GM19438 (cell line): Measurements from ENCODE around the gene PMF1.

ENCODE experiments used
- ATAC-seq: cut with Tn5 transposase; IDR thresholded peaks from one replicate; pipeline ENCODE4 v1.9.1; 2021; ENCODE audit warnings: low read depth; ENCODE audit not compliant: unreplicated experiment

PMF1 gene

DNA sequence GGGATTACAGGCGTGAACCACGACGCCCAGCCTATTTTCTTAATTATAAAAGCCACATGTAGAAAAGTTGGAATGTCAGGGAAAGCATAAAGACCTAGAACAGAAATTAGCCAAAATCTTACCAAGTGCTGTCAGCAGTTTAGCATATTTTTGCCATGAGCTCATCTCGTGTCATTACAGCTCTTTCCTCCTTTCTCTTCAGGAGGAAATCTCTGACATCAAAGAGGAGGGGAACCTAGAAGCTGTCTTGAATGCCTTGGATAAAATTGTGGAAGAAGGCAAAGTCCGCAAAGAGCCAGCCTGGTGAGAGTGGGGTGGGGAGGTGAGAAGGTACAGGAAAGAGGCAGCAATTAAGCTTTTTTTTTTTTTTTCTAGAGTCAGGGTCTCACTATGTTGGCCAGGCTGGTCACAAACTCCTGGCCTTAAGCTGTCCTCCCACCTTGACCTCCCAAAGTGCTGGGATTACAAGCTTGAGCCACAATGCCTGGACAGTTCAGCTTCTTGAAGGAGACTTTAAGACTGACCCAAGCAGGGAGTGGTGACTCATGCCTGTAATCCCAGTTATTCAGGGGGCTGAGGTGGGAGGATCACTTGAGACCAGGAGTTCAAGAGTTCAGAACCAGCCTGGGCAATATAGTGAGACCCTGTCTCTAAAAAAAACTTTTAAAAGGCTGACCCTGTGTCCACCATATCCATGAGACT is 20.8 kb downstream of the PMF1 start:
- no peak for ATAC-seq

DNA sequence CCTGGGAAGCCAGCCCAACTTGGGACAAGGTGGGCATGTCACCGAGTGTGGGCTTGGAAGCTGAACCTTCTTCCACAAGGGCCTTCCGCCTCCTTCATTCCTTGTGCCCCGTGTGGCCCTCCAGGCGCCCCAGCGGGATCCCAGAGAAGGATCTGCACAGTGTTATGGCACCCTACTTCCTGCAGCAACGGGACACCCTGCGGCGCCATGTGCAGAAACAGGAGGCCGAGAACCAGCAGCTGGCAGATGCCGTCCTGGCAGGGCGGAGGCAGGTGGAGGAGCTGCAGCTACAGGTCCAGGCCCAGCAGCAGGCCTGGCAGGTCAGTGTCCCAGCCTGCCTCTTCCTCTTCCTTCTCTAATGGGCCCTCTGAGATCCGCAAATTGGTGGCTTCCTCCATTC is 23.4 kb downstream of the PMF1 start:
- ATAC-seq, result no peak

DNA sequence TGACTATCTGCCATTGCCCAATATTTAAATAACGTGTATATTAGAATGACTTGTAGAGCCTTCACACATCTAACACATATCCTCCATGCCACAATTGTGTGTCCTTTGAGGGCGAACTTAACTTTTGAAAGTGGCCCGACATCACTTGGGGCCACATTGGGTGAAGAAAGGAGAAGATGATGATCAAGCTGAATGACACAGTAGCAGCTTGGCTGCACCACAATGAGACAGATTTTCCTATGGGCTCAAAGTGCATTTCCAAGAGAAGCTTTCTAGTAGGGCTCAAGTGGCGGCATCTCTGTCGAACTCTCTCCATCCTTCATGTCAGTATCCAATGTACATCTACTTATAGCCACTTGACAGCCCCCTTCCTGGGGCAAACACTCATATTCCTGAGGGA is 25.4 kb downstream of the PMF1 start:
- no peak for ATAC-seq

DNA sequence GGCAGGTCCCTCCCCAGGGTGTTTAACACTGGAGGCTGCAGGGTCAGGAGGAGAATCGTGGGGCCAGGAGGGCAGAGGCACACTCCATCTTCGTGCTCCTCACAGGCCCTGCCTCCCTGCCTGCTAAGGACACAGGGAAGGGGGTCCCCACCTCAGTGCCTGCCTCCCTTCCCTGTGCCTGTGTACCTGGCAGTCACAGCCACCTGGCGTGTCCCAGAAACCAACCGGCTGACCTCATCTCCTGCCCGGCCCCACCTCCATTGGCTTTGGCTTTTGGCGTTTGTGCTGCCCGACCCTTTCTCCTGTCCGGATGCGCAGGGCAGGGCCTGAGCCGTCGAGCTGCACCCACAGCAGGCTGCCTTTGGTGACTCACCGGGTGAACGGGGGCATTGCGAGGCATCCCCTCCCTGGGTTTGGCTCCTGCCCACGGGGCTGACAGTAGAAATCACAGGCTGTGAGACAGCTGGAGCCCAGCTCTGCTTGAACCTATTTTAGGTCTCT is 28.6 kb downstream of the PMF1 start:
- ATAC-seq, result no peak

DNA sequence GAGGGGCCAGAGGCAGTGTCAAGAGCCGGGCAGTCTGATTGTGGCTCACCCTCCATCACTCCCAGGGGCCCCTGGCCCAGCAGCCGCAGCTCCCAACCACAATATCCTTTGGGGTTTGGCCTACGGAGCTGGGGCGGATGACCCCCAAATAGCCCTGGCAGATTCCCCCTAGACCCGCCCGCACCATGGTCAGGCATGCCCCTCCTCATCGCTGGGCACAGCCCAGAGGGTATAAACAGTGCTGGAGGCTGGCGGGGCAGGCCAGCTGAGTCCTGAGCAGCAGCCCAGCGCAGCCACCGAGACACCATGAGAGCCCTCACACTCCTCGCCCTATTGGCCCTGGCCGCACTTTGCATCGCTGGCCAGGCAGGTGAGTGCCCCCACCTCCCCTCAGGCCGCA is 29.1 kb downstream of the PMF1 start, which contains the start of gene BGLAP:
Gene BGLAP, plus strand, starts transcription at position 259 of the 400 bp plus-strand sequence. Its CDS starts 48 bp downstream, at position 307.
- no peak for ATAC-seq

DNA sequence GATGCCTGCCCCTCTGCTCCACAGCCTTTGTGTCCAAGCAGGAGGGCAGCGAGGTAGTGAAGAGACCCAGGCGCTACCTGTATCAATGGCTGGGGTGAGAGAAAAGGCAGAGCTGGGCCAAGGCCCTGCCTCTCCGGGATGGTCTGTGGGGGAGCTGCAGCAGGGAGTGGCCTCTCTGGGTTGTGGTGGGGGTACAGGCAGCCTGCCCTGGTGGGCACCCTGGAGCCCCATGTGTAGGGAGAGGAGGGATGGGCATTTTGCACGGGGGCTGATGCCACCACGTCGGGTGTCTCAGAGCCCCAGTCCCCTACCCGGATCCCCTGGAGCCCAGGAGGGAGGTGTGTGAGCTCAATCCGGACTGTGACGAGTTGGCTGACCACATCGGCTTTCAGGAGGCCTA is 29.9 kb downstream of the PMF1 start:
- no peak for ATAC-seq

DNA sequence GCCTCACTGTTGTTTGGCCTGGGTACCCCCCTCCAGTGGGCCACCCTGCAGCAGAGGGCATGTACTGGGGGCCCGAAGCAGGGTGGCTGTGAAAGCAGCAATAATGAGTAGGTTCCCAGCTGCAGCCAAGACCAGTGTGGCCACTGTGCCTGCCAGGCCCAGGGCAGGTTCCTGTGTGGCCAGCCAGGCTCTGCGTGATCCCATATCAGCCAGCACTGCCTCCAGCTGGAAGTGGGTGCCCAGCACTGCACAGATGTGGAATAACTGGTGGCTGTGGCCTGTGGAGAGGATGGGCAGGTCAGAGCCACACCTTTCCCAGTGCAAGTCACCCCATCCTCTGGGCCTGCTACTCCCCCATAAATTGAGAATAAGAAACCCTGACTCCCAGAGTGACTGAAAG is 31.3 kb downstream of the PMF1 start:
- no peak for ATAC-seq

DNA sequence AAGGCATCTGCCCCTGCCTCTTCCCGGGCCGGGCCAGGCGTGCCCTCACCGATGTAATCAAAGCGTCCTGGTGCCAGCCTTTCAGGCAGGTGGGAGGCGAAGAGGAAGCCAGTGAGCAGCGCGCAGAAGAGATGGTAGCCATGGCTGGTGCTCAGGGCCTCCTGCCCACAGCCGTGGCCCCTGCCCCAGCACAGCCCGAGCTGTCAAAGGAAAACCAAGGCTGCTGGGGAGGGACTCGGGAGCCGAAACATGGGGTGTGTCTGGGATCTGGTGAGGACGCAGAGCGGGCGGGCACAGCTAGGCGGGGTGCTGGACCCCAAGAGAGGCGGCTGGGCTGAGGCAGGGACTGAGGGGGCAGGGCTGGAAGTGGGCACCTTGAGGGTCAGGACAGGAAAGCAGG is 31.9 kb downstream of the PMF1 start:
- no peak for ATAC-seq

DNA sequence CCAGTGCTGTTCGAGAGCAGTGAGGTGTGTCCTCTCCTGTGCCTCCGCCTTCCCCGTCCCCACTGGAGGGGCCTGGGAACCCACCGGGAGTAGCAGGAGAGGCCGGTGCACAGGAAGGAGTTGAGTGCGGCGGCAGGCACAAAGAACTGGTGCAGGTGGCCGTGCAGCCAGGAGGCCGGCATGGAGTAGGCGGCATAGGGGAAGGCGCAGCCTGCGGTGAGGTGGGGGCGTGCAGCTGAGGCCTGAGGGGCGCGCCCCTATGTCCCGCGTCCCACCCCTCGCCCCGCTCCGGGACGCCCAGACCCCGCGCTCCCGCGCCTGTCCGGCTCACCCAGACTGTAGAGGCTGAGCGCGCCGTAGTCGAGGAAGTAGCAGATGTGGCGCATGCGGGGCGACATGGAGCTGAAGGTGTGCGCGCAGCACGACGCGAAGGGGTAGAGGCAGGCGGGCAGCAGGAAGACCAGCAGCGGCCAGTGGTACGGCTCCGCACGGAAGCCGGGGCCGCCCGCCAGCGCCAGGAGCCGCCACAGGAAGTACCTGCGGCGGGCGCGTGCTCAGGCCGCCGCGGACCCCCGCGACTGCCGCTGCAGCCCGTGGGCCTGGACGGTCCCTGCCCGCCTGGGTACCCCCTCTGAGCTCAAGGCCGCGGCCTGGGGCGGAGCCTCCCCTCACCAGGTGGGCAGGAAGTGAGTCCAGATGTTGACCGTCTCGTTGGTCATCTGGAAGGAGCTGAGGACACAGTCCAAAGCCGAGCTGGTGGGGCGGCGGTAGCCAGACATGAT is 32.8 kb downstream of the PMF1 start:
- ATAC-seq, result no peak

DNA sequence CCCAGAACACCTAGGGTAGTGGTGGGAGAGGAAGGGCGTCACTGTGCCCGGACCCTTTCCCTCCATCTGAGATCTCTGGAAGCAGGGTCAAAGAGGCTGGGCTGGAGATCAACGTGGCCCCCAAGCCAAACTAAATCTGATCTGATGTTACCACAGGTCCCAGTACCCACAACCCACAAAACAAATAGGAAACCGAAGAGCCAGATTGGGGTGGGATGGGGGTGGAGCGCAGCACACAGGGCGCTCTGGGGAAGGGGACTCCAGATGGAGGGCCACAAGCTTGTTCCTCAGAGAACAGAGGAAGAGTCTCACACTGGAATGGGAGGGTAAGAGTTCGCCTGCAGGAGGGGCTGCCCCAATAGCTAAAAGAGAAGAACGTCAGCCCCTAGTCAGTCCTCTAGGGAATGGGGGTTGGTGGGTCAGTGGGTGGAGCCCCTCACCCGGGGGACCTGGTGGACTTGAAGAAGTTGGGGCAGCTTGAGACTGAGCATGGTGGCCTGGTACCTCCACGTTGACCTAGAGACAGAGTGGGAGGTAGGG is 33.5 kb downstream of the PMF1 start:
- no peak for ATAC-seq

DNA sequence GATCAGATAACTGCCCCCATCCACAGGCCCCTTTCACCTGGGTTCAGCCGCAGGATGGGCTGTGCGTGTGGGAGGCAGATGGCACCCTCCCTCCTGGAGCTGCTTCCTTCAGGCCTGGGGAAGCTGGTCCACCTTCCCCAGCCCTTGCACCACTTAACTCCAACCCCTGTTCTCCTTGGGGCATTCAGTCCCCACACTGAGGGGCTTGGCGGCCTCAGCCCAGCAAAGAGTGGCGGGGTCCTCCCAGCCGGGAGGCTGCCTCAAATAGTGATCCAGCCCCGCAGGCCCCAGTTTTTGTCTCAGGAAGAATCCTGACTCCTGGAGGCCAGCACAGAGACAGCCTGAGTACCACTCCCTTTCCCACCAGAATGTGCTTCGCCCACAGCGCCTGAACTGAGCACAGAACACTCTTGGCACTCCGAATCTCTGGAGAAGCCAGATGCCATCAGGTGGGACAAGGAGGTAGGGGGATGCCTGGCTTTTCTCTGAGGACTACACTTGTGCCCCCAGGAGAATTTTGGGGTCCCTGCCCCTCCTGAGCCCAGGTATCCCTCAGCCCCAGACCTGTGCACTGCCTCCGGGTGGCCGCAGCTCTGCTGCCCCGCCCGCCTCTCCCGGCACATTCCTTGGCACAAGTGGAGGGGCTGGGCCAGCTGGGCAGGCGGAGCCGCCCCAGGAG is 34.1 kb downstream of the PMF1 start:
- ATAC-seq, result no peak

DNA sequence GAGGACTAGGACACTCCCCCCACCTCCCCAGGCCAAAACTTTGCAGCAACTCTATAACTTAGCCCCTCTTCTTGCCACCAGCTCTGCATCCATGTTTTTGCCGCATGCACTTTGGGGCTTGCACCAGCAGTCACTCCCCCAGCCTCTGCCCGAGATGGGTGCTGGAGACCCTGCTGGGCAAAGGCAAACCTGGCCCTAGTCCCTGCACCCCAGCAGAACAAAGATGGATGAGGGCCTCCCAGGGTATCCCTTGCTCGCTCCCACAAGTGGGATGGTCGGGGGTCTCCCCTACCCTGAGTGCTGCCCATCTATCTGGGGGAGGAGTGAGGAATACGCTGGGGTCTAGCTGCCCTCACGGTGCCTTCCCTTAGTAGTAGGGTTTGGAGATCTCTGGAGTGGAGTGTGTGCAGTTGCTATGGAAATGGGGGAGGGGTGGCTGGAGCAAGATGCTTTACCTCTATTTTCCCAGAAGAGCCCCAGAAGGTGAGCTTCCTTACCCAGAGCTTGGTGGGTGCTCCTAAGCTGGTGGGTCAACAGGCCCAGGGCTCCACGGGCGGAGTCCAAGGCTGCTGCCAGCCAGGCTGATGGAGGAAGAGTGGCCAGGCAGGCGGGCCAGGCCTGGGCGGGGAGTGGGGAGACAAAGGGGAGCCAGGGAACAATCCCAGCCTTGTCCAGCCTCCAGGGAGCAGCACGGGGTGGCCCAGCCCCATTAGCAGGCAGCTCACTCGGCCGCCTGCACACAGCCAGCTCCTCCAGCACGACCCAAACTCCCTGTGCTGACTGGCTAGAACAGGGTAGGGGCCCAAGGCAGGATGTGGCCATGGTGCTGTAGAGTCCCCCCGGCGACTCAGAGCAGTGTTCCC is 34.9 kb downstream of the PMF1 start, which contains the start of gene PAQR6:
Gene PAQR6, minus strand, starts transcription at position 597 of the 863 bp plus-strand sequence. CDS start 1,325 bp downstream, outside the sequence.
- ATAC-seq, result no peak

DNA sequence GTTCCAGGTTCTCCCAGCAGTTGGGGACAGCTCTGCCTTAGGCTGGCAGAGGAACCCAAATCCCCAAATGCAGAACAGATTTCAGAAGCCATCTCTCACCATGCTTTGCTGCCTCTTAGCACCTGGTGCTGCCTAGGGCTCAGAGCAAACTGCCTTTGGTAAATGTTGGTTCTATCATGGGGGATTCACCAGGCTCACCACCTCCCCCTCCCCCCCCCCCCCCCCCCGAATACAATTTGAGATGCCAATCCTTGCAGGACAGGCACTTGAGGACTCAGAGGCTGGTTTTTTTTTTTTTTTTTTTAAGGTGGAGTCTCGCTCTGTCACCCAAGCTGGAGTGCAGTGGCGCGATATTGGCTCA is 35.5 kb downstream of the PMF1 start:
- no peak for ATAC-seq

DNA sequence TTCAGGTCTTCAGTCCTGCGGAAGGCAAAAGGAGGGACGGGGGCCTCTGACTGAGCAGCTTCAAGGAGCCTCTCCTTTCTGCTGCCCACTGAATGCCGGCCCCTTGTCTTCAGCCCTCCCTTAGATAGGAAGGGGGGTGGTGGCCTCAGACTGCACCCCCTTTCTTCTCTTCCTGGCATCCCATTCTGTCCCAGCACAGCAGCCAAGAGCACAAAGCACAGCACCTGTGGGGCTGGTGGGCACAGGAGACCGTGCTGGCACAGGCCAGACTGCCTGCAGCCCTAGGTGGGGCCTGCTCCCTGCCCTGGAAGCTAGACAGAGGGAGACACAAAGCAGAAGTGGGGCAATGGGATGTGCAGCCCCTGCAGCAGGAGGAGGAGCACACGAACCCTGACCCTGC is 36.8 kb downstream of the PMF1 start:
- ATAC-seq, result no peak

DNA sequence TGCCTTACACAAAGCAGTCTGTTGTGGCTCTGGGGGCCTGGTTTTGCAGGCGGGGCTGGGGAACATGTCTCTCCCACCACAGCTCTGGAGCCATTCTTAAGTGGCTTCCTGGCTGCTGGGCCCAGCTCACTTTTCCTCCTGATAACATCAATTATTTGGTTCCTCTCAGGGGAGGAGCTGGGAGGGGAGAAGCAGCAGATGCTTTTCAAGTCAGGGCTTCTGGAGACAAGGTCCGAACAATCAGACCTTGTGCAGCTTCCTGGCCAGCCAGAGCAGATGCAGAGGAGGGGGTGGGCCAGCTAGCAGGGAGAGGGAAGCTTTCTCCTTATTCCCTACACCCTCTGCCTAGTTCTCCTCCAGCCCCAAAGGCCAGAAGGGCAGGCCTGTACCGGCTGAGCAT is 38.7 kb downstream of the PMF1 start:
- ATAC-seq, result no peak

DNA sequence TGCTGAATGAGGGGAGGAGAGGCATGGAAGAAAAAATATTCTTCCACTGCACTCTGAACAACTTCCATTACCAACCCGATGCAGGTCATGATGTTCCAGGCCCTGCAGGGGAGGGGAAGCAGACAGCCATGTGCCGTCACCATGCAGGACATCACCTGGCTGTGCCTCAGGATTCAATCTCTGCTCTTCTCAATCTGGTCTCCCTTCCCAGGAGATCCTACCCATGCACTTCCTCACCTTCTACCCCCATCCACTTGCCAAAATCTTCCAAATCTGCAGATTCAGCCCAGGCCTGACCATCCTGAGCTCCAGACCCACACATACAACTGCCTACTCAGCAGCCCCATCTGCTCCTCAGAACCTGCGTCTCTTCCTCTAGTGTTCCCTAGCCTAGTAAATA is 40.8 kb downstream of the PMF1 start:
- no peak for ATAC-seq

DNA sequence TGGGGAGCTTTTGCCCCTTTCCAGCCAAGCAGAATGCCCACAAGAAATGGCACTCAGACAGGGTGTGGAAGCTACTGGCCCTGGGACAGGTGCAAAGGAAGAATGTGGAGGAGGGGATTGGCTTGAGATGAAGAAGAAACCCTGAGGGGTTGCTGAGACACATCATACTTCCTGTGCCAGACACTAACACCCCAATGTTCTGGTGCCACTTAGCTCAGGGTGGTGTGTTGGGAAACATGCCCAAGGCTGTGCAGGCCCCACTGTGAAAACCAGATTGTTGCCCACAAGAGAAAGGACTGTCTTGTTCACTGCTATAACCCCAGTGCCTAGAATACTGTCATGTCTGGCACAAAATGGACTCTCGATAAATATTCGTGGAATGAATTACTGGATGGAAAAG is 44.9 kb downstream of the PMF1 start:
- ATAC-seq, result no peak

DNA sequence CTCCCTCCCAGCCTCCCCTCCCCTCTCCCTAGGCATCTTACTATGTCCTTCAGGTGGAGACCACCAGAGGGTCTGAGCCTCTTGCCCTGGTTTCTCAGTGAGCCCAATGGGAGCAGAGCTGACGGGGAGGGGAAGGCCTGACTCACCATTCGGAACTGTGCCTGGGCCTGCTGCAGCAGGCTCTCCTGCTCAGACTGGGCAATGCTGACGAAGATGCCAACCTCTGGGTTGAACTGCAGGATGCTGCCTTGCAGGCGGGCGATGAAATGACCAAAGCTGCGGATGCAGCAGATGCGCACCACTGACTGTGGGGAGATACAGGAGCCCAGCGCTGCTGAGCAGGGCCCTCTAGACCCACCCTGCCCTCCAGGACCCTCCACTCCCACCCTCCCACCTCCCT is 46.1 kb downstream of the PMF1 start:
- no peak for ATAC-seq

DNA sequence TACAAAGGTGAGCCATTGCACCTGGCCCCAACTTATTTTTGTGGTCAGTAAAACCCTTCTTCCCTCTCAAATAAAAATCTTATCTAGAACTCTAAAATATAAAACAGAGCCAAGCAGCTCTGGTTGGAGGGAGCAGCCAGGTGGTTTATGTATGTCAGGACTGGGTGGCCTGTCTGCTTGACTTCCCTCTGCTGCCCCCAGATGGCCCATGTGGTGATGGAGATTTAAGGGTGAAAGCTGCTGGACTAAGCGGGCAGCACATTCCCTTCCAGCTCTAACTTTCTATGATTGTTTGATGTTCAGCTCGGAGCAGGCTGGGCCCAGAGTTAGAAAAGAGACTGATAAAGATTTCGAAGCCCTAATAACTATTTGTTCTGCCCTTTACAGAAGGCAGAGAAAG is 47.0 kb downstream of the PMF1 start:
- no peak for ATAC-seq

DNA sequence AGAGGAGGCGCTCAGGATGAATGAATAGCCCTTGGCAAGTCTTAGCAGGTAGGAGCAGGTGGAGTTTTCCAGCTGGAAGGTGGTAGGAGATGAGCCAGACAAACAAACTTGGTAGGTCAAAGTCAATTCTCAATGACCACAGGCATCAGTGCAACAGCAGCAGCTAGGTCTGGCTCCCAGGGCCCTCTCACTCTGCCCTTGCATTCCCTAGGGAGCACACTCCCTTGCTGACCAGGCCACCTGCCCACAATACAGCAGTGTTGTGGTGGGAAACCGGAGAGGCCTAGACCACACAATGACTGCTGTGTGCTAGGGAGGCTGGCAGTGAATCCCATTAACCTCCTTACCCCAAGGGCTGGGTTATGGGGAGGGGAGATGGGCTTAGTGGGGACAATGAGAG is 48.1 kb downstream of the PMF1 start:
- ATAC-seq, result no peak
